Epithelial cell of esophagus (primary cell): ENCODE data around the gene AK2.

ENCODE experiments used
- DNase-seq: peaks from one replicate; pipeline ENCODE4 v3.0.0; 2010; ENCODE audit warnings: low read depth
- H3K4me3 ChIP-seq: 2 replicates; pipeline ENCODE4 v1.5.1; 2011; ENCODE audit warnings: mild to moderate bottlenecking, low read length, control low read depth
- TF ChIP-seq, protein P1 (sequence below): IDR thresholded peaks from 2 replicates; pipeline ENCODE4 v1.5.1; 2011; ENCODE audit warnings: low read depth, mild to moderate bottlenecking, low read length, control low read depth, inconsistent platforms; ENCODE audit not compliant: insufficient read depth; ENCODE audit errors: missing control alignments

Gene AK2

DNA sequence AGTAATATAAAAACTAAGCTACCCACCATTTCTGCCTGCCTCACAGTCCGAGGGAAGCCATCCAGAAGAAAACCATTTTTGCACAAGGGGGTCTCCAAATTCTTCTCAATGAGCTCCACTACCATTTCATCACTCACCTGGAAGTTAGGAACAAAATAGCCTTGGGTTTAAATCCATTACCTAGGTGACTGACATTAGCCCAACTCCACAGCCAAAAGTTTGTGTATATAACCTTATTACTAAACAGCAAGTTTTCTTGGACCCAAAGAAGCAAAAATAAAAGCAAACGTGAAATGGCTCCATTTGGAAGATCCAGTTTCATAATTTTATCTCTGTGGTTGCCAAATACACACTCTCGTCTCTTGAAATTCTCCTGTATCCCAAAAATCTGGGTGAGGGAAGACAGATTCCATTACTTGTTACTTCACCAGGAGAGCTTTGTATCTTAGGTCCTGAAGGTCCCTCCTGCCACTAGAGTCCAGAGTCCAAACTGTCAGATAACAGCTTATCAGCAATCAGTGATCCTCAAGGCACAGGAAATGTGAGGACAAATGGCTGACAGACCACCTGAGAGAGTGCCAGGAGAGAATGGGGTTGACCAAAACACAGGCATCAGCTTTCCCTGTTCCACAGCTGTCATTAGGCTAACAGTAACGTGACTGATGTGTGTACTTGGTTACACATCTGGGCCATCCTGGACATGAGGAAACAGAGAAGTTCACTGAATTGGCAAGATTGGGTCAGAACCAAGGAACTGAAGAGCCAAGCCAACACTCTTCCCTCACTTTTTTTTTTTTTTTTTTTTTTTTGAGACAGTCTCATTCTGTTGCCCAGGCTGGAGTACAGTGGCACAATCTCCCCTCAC is 14.9 kb downstream of the AK2 start:
- DNase-seq = no peak
- TF ChIP-seq, protein P1, sequence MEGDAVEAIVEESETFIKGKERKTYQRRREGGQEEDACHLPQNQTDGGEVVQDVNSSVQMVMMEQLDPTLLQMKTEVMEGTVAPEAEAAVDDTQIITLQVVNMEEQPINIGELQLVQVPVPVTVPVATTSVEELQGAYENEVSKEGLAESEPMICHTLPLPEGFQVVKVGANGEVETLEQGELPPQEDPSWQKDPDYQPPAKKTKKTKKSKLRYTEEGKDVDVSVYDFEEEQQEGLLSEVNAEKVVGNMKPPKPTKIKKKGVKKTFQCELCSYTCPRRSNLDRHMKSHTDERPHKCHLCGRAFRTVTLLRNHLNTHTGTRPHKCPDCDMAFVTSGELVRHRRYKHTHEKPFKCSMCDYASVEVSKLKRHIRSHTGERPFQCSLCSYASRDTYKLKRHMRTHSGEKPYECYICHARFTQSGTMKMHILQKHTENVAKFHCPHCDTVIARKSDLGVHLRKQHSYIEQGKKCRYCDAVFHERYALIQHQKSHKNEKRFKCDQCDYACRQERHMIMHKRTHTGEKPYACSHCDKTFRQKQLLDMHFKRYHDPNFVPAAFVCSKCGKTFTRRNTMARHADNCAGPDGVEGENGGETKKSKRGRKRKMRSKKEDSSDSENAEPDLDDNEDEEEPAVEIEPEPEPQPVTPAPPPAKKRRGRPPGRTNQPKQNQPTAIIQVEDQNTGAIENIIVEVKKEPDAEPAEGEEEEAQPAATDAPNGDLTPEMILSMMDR = no peak
- H3K4me3 ChIP-seq = no peak overlapping the region

DNA sequence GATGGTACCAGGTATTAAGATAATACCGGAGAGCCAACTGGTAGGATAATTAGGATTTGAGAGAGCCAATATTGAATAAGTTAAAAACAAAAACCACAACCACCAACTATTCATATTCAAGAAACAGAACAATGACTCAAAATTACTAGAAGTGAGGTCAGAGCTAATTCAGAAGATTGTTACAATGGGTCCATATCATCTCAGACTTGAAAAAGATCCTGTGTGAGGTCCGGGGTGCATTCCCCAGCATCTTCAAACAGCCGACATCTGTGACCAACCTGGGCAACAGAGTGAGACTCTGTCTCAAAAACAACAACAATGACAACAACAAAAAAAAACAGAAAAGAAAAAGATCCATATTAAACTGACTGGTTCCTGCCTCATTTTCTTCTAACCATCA is 18.6 kb downstream of the AK2 start:
- DNase-seq = no peak
- TF ChIP-seq, protein P1 = no peak
- no peak overlapping the region for H3K4me3 ChIP-seq

DNA sequence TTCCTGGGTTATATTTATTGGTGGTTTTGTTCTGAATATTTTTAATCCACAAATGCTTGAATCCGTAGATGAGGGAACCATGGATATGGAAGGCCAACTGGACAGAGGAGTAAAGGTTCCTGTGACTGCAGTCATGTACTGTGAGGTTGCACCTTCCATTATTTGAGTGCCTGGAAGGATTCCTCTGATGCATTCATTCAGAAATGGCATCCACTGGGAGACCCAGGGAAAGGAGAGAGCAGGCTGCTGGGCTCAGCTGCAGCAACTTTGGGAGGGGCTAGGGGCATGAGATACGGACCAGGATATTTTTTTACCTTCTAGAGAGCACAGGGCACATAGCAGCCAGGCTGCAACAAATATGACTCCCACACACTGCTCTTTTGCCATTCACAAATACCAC is 19.5 kb downstream of the AK2 start:
- no peak for DNase-seq
- TF ChIP-seq, protein P1 = no peak
- no peak overlapping the region for H3K4me3 ChIP-seq

DNA sequence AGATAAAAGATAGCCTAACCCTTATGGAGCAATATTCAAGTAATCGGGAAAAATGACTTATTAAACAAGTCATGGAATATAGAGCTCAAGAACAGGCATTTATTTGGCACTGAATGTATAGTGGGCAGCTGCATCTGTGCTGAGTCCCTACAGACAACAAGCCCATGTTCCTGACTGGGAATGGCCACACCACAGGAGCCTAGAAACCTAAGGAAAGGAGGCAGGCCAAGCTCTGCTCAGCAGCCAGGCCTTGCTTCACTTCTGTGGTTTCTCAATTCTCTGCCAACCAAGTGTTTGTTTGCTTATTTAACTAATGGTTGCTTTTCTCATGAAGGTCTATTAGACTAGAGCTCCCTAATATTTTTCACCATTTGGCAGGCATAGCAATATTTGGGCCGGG is 21.5 kb downstream of the AK2 start:
- DNase-seq = no peak
- H3K4me3 ChIP-seq = no peak overlapping the region
- TF ChIP-seq, protein P1 = no peak

DNA sequence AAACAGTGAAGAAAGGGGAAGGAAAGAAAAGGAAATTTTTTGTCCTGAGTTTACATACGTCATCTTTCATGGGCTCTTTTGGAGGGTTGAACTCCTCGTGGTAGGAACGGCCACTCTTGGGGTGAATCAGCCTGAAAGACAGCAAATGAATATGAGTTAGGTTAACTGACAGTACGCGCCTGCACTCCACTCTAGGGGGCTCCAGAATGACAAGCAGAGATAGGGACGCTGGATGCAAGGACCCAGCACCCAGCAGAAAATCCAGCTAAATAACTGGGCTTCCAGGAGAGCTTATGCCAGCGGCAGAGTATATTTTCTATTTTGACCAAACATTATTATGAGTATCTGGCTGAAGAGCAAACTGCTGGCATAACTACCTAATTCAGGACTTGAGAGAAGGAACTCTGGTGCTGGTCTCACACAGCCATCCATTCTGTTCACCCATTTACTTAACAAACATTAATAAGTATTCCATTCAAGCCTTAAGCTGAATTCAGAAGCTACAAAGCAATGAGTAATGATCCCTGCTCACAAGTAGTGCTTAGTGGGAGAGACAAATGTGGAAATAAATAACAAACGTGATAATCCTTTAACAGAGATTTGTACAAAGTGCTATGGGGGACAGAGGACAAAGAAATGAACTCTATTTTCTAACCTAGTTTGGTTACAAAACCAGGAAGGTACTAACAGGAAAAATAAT is 22.1 kb downstream of the AK2 start:
- TF ChIP-seq, protein P1 = no peak
- no peak for DNase-seq
- H3K4me3 ChIP-seq = no peak overlapping the region

DNA sequence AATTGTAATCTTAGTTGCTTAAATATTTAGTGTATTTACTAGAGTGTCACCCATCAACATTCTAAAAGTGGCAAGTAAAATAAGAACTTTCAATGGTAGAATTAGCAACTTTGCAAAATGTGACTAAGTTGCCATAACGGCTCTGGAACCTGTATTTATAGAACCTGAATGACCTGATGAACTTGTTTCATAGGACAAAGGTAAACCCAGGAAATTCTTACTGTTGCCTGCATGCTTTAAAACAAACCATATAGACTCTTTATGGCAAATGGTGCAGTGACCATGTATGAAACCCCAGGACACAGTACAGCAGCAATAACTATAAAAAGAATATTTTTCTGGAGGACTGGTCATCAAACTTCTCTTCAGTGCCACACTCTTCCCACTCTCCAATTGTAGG is 22.9 kb downstream of the AK2 start:
- no peak overlapping the region for H3K4me3 ChIP-seq
- TF ChIP-seq, protein P1 = no peak
- DNase-seq = peak; percentile 52
